NCI-H1930 (cell line): ENCODE results near the gene DGUOK.

Experiments
- DNase-seq, 2 experiments: peaks; one replicate each; lab custom pipeline; 2025; lab: John Stamatoyannopoulos, UW

The DGUOK gene

GRCh38 chr2:73952499-73953446 lies 26.1 kb downstream of the DGUOK start:
- DNase-seq, result no peak

DNA sequence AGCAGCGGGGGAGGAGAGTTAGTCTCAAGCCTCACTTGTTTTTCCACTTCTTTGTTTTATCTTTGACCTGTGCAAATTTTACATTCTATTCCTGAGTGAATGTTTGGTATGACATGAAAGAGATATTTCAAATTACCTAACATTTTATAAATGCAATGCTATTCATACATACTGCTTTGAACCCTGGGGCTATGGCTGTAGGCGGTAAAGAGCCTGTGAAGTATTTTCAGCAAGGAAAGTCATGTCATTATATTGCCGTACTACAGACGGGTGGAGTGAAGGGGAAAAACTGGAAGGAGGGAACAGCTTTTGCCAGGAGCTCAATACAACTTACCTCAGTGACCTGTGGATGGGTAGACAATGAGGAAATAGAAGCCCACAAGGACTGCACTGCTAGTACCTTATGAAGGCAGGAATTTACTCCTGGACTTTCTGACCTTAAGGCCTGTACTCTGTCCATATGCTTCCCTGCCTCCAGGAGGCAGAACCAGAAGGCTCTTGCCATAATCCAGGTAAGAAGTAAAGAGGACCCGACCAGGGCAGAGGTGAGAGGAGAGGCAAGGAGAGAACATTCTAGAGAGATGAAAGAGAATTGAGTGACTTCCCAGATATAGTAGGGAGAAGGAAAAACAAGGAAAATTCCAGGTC lies 29.7 kb downstream of the DGUOK start:
- DNase-seq, result no peak

- DNase-seq, result no peak
Observed at GRCh38 chr2:73961274-73961673, 34.6 kb downstream of the DGUOK start.

DNA sequence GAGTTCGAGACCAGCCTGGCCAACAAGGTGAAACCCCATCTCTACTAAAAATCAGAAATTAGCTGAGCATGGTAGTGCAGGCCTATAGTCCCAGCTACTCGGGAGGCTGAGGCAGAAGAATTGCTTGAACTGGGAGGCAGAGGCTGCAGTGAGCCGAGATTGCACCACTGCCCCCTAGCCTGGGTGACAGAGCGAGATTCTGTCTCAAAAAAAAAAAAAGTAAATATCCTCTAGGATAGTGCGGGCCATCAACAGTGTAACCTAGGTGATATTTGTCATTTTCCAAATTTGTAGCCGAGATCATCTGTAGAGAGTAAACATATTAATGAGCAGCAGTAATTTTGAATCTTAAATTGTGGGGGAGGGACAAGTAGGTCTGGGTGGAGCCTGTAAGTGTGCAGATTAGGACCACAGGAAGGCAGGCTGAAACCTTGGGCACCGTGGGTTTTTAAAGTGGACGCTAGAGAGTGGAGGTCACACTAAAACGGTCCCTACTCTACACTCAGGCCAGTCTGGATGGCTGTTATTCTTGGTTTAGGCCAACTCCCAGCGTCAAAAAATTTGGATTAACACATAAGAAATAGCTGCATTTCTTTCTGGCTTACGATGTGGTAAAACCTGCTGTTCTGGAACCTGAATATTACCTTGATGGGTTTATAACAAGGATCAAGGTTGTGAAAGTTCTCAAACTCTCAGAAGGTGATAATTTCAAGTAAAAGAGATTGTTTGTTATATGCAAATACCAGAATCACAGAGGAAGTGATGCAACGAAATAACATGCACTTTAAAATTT lies 35.3 kb downstream of the DGUOK start:
- no peak for DNase-seq

GRCh38 chr2:73962798-73963197 lies 36.1 kb downstream of the DGUOK start:
- DNase-seq, result no peak

GRCh38 chr2:73963385-73964120 lies 36.9 kb downstream of the DGUOK start:
- DNase-seq, result no peak

DNA sequence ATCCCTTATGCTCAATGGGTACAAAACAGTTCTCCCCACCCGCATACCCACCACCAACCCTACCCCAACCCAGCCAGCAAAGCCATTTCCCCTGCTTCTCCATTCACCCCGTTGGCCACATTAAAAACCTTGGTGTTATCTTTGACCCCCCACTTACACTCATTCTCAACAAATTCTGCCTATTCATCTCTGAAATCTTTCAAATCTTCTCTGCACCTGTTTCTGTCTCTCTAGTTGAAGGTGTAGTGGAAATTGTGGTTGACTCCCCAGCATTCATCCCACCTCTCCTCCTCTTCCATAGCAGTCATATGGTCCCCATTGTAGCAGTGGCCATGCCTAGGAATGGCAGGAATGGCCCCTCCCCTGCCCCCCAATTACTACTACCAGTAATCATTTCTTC lies 37.5 kb downstream of the DGUOK start:
- no peak for DNase-seq

GRCh38 chr2:73965053-73965452 lies 38.4 kb downstream of the DGUOK start:
- DNase-seq, result no peak

GRCh38 chr2:73968357-73968937 lies 41.8 kb downstream of the DGUOK start:
- no peak for DNase-seq

GRCh38 chr2:73969356-73969755 lies 42.7 kb downstream of the DGUOK start:
- no peak for DNase-seq

GRCh38 chr2:73970141-73970803 lies 43.6 kb downstream of the DGUOK start:
- no peak for DNase-seq

GRCh38 chr2:73970850-73971471 lies 44.3 kb downstream of the DGUOK start:
- DNase-seq, result no peak

DNA sequence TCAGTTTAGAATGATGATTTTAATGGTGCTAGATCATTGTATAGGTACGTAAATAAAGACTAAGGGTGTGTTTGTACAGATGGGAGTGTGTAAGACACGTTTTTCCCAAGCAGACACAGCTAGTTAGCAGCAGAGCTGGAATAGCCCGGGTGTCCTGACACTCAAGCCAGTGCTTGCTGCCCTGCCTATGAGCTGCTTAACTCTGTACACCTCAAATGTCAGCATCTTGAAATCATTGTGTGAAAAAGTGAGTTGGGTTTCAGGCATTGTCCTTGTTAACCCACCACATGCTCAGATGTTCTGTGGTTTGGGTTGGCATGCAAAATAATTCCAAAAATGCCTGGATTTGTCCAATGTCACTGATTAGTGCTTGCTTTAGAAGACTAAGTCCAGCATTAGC lies 45.0 kb downstream of the DGUOK start:
- no peak for DNase-seq

GRCh38 chr2:73972846-73973245 lies 46.2 kb downstream of the DGUOK start:
- no peak for DNase-seq

GRCh38 chr2:73975731-73976130 lies 49.1 kb downstream of the DGUOK start:
- DNase-seq, result no peak

- DNase-seq, result no peak
Observed at GRCh38 chr2:73976803-73977202, 50.1 kb downstream of the DGUOK start.

GRCh38 chr2:73977466-73977865 lies 50.8 kb downstream of the DGUOK start:
- no peak for DNase-seq

- no peak for DNase-seq
Observed at GRCh38 chr2:73979021-73979420, 52.3 kb downstream of the DGUOK start.

GRCh38 chr2:73979686-73980085 lies 53.0 kb downstream of the DGUOK start:
- DNase-seq, result no peak

- DNase-seq, result no peak
Observed at GRCh38 chr2:73980566-73980965, 53.9 kb downstream of the DGUOK start.
